LoVo (cell line): ENCODE measurements around the gene NEAT1.
A peak's percentile ranks its signal among the peaks of the same experiment; 100 is the strongest.

ENCODE experiments used
- DNase-seq: peaks from one replicate; pipeline ENCODE4 v3.0.0-alpha.2; 2016; ENCODE audit warnings: low spot score

NEAT1 gene

DNA sequence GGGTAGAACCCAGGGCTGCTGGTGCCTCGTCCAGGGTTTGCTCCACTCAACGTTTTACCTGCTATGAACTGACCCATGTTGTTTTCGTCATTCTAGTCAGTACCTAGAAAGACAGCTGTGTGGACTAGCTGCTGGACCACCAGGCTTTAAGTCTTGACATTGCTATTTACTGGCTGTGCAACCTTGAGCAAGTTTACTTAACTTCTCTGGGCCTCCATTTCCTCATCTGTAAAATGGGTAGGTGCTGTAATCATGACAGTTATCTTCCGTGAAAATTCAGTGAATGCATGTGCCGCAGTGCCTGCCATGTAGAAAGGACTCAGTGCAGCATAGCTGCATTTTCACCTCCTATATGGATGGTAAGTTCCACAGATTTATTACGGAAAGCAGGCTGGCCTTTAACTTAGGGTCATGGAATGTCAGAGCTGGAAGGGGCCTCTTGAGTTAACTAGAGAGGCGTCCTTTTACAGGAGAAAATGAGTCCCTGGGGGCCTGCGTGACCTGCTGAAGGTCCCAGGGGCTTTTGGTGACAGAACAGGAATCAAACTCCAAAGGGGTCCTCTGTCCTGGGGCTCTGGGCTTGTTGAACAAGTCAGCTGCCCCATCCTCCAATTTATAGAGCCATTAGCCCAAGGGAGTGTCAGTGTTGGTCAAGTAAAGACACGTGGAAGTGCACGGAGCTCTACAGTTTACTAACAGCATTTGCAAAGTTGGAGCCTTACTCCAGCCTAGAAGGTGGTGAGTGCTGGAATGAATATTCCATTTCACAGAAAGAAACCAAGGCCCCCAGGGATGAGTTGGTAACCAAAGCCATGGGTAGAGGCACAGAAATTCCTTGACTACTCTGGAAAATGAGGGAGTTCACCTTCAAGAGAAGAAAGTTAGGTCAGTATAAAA, 64.2 kb downstream of the NEAT1 start:
- DNase-seq, result no peak

DNA sequence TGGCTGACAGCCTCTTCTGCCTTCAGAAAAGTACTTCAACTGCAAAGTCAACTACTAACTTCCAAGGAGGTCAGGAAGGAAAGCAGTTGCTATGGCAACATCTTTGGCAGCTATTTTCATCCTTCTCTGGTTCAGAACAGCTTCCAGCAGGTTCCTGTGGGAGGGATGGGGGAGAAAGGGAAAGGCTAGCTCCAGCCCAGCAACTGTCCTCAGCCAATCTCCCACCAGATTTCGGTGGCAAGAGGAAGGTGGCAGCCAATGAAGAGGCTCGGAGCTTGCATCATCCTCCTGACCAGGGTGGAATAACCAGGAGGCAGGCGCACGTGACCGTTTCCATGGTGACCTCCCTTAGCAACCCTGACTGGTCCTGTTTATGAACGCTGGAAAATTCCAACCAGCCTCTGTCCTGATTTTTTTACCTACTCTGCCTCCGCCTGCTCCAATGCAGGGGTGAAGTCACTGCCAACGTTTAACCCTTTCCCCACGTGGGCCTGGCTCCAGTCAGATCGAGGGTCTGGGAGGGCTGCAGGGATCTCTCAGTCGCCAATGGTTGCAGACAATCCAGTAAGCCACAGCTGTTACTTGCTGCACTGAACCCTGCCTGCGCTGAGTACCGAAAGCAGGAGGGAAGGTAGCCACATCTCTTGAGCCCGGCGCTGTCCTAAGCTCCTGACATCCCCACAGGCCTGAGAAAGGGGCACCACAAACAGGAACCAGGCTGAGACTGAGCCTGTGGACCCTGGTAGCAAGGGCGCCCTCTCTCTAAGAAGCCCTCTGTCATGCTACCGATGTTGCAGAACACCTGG, 65.1 kb downstream of the NEAT1 start:
- peak; percentile 76 for DNase-seq

GRCh38 chr11:65488273-65489034, 65.9 kb downstream of the NEAT1 start:
- no peak for DNase-seq

- DNase-seq, result no peak
These were observed 66.6 kb downstream of the NEAT1 start for GRCh38 chr11:65489035-65489705.

DNA sequence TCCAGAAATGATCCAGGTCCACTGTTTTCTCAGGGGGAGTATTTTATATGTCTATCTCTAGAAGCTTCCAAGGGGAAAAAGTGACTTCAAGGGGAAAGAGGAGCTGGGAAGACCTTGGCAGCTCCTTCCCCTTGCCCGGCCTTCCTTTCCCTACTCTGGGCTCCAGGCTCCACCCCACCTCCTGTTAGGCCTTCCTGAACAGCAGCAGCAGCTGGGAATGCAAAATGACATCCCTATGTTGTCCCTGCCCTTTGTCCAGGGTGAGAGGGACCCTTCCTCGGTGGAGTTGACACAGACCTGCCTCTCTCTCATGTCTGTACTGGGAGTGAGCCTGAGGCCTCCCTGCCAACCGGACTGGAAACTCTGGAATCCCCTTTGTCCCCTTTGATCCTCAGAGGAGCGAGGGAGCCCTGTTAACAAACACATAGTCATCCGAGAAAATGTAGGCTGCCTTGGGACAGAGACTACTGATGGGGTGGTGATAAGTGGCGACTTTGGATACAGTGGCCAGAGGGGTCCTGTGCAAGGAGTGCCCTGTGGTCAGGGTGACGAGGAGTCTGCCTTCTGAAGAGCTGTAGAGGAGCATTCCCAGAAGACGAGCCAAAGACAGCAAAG, 67.2 kb downstream of the NEAT1 start:
- DNase-seq, result no peak

DNA sequence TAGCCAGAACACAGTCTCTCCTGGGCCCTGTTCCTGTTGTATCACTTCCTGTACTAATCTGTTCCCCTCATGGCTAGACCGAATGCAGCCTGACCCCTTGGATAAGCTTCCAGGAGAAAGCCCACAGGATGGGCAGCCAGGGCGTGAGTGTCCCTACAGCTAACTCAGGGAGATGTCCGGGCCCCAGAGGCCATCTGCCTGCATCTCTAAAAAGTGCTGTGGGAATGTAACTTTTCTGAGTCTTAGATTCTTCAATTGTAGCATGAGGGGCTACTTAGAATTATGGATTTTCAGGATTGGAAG, 68.5 kb downstream of the NEAT1 start:
- no peak for DNase-seq

DNA sequence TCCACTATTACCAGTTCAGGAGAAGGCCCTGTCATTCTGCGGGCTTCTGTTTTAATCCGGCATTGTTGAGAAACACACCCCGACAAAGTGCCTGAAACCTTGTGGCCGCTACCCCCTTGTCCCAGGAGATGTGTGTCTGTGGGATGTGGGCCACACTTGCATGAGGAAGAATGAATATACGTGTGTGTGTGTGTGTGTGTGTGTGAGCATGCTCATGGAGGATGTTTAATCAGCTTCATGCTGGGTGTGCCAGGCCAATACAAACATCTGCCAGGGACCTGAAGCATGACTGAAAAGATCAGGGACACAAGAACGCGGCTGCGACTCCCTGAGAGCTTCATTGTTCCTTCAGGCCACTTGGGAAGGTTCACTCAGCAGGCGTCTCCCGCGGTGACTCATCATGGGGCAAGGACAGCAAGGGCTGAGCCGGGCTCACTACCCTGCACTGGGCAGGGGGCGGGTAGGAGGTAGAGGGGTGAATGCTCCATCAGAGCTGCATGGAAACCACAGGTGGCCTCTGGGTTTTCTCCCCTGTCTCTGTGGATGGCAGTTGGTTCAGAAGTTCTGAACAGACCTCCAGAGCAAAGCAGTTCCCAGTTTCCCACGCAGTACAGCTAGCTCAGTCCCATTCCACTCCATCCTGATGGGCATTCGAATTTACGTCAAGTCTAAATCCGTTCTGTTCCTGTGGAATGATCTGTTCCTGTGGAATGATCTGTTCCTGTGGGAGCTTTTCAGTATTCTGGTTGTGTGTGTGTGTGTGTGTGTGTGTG, 69.2 kb downstream of the NEAT1 start:
- peak; percentile 91 for DNase-seq

GRCh38 chr11:65492387-65492636, 69.7 kb downstream of the NEAT1 start:
- no peak for DNase-seq

DNA sequence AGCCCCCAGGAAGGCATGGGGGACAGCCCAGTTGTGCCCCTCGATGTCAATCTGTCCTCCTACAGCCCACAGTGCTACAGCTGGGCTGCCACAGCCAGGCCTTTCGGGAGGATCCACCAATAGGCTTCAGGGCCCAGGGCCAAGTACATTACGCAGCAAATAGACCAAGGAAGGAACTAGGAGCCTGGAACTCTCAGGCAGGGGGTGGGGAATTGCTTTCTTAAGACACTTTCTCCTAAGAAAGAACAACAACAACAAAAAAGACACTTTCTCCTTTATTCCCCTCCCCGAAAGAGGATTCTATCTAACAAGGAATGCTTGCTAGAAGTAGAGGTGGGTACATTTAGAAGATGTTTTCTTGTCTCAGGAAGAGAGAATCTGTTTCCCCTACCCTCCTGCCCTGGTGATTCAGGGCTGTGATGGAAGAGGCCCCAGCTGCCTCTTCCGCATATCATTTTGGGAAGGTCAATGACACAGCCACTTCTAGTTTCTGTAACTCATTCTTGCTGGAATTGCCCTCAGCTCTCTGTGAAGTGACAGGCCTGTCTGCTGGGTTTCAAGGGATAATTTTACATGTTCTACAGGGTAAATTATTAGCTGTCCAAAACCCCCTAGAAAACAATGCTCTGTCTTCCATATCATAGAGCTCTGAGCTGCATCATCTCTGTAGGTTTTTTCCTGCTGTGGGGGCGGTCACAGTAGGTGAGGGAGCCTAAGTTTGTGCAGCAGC, 70.2 kb downstream of the NEAT1 start:
- DNase-seq, result no peak

- DNase-seq, result peak; percentile 71
These were observed 71.0 kb downstream of the NEAT1 start for GRCh38 chr11:65493367-65494176.
